GM18505 (cell line): Measurements from ENCODE around the gene KCNJ14.

Source experiments
- ATAC-seq: cut with Tn5 transposase; IDR thresholded peaks from one replicate; pipeline ENCODE4 v1.9.1; 2021; ENCODE audit not compliant: unreplicated experiment
- POLR2A ChIP-seq: IDR thresholded peaks from 4 replicates; pipeline ENCODE4 v1.6.1; 2011; ENCODE audit warnings: borderline replicate concordance; ENCODE audit not compliant: insufficient read depth, insufficient read length; ENCODE audit errors: extremely low read depth

KCNJ14 gene

DNA sequence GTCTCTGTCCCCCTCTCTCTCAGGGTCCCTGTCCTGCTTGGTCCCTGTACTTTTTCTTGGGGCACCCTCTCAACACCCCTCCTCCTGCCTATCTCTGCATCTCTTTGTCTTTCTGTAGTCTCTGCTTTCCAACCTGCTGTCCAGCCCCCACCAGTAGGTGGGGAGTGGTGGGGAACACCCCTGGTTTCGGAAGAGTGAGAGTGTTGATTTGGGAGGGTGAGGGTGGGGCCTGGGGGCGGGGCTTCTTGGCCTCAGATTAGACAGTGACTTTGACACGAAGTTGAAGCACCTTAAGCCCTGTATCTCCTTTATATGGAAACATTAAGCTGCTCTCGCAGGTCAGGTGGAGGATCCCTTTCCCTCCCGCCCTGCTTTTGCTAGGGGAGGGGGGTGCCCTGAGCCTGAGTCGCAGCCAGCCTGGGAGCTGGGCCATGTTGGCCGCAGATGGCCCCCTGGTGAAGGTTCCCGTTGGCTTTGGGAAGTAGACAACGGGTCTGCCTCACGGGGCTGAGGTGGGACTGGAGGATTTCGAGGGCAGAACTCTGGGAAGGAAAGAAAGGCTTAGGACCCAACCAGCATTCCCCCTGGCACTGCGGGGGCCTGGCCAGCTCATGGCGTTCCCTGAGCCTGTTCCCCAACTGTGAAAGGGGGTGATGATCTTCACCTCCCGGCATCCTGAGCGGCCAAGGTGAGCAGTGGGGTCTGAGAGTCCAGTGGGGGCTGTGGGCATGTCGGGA, at the start of gene KCNJ14:
Gene KCNJ14 (plus strand): TSS at position 404 of the 737 bp plus-strand sequence. CDS start 6,151 bp downstream, outside the sequence.
- TF ChIP-seq POLR2A, result no peak
- no peak for ATAC-seq

GRCh38 chr19:48405850-48406249, 49.5 kb upstream of the KCNJ14 start:
- TF ChIP-seq POLR2A, result no peak
- no peak for ATAC-seq

DNA sequence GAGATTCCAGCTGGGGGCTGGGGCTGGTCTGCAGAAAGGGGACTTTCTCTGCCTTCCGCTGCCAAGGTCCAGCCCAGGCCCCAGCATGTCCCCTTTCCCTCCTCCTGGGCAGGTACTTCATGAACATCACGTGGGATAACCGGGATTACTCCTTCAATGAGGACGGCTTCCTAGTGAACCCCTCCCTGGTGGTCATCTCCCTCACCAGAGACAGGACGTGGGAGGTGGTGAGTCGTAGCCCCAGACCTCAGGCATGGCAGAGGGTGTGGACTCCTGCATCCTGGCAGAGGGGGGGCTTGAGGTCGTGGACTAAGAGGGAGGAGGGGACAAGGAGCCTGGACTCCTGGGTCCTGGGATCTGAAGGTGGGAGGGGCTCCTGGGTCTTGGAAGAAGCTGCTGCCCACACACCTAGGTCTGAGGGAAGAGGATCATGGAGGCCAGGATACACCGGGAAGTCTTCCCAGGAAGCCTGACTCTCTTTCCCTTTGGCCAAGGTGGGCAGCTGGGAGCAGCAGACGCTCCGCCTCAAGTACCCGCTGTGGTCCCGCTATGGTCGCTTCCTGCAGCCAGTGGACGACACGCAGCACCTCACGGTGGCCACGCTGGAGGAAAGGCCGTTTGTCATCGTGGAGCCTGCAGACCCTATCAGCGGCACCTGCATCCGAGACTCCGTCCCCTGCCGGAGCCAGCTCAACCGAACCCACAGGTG, 41.3 kb upstream of the KCNJ14 start:
- no peak for ATAC-seq

GRCh38 chr19:48415395-48415794, 40.0 kb upstream of the KCNJ14 start:
- no peak for ATAC-seq
- no peak for TF ChIP-seq POLR2A

More for the DNA sequence above, 41.3 kb upstream of the KCNJ14 start:
- no peak for TF ChIP-seq POLR2A

DNA sequence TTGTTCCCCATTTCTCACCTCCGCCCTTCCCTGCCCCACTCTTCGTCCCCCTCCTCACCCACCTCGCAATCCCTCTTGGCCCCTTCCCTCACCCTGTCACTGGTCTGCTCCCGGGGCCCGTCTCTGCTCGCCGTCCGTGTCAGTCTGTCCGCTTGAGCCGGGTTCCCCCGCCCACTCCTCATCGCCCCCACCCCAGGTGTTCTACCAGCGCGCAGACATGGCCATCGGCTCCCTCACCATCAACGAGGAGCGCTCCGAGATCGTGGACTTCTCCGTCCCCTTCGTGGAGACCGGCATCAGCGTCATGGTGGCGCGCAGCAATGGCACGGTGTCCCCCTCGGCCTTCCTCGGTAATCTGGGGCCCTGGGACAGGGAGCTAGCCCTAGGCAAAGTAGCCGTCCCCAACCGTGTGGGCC, 39.6 kb upstream of the KCNJ14 start:
- ATAC-seq, result no peak
- no peak for TF ChIP-seq POLR2A

GRCh38 chr19:48417421-48417820, 38.0 kb upstream of the KCNJ14 start:
- no peak for ATAC-seq
- TF ChIP-seq POLR2A, result no peak

DNA sequence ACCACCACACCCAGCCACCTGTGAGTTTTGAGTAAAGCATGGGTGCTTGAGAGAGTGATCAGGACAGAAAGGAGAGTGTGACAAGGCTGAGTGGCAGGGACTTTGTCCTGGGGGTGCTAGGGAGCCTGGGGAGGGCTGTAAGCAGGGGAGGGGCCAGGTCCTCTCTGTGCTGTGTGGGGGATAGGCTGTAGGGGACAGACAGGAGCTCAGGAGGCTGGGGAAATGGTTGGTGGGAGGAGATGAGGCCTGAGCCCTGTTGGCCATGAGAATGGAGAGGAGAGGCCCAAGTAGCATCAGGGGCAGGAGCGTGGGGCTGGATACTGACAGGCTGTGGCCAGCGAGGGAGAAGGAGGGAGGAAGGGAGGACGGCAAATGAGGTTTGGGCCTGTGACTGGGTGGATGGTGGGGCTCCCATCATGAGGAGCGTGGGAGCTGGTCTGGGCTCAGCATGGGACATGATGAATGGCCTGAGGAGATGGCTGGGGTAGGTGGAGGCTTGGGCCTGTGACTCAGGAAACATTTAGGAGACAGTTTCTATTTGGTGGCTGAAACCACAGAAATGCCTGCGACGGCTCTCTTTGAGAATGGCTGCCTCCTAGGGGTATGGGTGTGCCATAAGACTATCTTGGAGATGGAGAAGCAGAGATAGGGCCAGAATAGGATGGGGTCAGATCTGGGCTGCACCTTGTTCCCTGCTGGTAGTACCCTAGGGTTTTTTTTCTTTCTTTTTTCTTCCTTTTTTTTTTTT, 36.9 kb upstream of the KCNJ14 start:
- no peak for ATAC-seq
- no peak for TF ChIP-seq POLR2A

DNA sequence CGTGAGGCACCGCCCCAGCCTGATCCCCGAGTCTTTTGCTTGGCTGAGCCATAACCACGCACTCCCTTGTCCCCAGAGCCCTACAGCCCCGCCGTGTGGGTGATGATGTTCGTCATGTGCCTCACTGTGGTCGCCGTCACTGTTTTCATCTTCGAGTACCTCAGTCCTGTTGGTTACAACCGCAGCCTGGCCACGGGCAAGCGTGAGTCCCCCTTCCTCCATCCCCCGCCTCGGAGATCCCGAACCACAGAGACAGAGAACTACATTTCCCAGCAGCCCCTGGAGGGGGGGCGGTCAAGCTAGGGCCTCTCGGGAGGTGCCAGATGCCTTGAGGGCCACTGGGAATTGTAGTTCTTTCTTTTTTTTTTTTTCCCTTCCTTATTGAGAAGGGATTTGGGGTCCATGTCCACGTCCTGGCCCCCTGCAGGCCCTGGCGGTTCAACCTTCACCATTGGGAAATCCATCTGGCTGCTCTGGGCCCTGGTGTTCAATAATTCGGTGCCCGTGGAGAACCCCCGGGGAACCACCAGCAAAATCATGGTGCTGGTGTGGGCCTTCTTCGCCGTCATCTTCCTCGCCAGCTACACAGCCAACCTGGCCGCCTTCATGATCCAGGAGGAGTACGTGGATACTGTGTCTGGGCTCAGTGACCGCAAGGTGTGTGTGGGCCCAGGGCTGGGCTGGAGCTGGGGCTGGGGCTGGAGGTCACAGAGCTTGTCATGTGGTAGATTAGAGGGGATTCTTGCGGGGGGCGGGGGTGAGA, 36.0 kb upstream of the KCNJ14 start:
- ATAC-seq, result no peak
- no peak for TF ChIP-seq POLR2A

GRCh38 chr19:48421548-48421947, 33.8 kb upstream of the KCNJ14 start:
- TF ChIP-seq POLR2A, result no peak
- no peak for ATAC-seq

GRCh38 chr19:48424694-48425219, 30.6 kb upstream of the KCNJ14 start:
- ATAC-seq, result no peak
- TF ChIP-seq POLR2A, result no peak

- no peak for TF ChIP-seq POLR2A
Observed at GRCh38 chr19:48428670-48429069, 26.7 kb upstream of the KCNJ14 start.

DNA sequence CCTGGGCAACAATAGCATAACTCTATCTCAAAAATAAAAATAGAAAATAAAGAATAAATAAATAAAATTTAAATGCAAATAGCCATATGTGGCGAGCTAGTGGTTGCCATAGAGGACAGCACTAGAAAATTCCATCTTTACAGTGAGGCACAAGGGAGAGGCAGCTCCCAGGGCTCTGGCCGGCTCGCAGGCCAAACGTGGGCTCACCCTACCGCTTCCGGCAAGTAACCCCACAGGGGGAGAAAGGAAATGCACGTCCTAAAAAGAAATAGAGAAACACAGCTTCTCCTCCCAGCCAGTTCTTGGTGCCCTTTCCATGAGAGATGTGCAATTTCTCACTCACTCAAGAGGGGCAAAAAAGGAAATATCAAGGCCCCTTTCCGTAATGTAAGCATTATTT, 22.0 kb upstream of the KCNJ14 start:
- no peak for ATAC-seq
- no peak for TF ChIP-seq POLR2A

More at GRCh38 chr19:48428670-48429069, 26.7 kb upstream of the KCNJ14 start:
- ATAC-seq, result no peak
